Middle frontal gyrus (tissue), 1 donor: Measurements from ENCODE around the gene TTC33.
"Not testable (repeated sequence)": the region's sequence is repeated elsewhere in the genome, so short reads cannot be mapped to it uniquely, and the experiment has no call there.

Experiments
- DNase-seq: peaks from one replicate; pipeline ENCODE4 v3.0.0-alpha.2; 2015; ENCODE audit warnings: low spot score; ENCODE audit errors: extremely low spot score

TTC33 gene

DNA sequence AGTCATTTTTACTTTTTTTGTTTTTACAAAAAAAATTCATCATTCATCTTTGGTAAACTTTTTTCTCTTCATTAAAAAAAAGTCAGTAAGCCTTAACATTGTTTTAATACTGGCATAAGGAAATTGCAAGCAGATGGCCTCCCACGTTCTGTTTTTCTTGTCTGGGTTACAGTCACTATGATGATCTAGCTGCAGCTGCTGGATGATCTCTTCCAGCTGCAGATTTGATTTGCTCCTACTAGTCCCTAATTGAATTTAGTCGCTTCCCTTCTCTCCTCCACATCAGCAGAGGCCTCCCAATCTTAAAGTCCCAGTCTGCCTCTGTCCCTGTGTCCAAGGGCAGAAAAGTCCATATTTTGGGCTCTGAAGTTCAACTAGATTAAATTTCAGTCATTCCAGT, 182.8 kb downstream of the TTC33 start:
- no peak for DNase-seq

DNA sequence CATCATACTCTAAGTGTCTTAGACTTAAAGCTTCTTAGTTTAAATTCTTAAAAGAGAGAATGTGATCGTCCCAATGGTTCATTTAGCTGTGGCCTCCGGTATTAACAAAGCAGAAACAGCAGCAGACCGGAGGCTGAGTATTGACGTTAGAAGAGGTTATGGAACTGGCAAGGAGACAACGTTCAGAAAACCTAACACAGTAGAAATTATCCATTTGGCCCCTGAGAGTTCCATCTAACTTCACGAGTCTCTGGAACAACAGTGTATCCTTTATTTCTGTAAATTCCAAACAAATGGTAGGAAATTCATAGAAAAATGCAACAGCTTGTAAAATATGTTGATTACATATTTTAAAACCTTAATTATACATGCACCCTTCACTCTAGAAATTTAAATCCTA, 183.4 kb downstream of the TTC33 start:
- DNase-seq, result no peak

DNA sequence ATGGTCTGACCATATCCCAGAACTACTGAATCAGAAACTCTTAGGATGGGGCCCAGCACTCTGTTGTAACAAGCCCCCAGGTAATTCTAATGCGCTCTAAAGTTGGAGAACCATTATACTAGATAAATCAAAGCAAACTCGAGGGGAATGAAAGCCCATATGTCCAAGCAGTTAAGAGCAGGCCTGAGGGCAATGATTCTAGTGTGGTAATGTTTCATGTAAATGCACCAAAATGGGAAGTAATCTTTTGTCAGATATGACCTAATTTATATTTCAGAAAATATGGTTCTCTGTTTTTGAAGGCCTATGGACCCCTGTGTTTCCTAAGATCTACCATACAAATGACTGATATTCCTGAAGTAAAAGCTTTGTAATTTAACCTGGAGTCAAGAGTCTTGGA, 184.0 kb downstream of the TTC33 start:
- no peak for DNase-seq

DNA sequence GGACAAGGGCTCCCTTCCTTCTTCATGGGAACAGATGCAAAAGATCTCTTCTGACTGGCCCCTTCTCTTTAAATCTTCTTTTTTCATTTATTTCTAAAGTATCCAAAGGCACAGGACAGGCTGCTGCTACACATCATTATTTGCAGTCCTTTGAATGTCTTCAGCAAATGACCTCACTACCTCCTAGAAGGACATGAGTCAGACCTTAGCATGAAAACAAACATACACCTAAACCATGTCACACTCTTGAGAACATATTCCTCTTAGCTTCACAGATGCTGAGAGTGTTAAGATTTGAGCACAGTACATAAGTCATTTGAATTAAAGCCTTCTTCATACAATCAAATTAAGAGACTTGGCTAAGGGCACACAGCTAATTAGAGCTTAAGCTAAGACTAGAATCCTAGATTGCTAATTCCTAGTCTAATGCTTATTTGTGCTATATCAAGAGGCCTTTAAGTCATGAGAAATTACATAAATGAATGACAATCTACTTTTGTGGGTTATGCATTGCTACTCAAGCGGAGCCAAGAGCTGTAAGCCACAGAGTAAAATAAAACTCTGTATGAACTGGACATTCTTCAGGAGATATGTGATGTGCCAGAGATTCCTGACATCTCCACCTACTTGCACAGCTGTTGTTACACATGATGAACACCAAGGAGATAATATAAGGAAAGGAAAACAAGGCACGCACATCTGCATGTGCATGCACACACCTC, 185.2 kb downstream of the TTC33 start:
- DNase-seq, result no peak

DNA sequence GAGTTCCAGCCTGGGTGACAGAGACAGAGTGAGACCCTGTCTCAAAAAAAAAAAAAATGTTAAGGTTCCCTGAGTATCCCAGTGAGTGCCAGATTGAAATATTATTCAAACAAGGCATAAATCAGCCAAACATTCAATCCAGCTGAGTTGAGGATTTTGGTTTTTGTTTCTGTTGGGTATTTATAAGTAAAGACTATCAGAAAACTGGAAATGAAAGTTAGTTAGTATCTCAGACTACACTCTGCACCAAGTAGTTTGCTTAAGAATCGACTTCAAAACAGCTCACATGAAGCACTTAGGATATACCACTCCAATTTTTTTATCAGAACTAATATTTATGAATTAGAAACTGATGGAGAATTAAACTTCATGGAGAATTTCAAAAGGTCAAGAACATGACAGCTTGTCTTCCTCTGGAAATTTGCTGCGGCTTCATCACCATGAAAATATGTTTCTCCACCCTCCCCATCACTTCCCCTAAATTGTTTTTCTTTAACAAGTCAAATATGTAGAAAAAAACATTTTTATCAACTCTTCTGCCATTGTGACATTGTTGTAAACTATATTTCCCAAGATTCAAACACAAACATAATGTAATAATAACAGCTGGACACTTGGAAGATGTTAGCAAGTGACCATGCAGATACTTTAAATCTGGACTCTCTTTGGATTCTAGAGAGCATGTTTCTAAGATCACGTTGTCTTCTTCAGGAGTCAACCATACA, 186.1 kb downstream of the TTC33 start:
- no peak for DNase-seq

DNA sequence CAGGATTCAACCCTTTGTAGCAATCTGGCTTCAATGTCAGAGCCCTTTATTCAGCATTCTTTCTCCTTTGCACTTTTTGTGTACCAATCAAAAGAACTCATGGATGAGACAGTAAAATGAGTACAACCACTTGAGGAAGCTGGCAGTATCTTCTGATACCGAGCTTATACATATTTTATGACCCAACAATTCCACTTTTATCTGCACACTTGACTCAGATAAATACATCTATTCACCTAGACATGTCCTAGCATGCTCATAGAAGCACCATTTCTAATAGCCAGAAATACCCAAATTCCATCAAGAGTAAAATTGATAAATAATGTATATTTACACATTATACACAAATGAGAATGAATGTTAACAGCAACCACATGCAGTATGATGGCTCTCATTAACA, 187.2 kb downstream of the TTC33 start:
- DNase-seq, result no peak

DNA sequence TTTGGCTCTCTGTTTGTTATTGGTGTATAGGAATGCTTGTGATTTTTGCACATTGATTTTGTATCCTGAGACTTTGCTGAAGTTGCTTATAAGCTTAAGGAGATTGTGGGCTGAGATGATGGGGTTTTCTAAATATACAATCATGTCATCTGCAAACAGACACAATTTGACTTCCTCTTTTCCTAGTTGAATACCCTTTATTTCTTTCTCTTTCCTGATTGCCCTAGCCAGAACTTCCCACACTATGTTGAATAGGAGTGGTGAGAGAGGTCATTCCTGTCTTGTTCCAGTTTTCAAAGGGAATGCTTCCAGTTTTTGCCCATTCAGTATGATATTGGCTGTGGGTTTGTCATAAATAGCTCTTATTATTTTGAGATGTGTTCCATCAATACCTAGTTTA, 192.6 kb downstream of the TTC33 start:
- not testable (repeated sequence) for DNase-seq

DNA sequence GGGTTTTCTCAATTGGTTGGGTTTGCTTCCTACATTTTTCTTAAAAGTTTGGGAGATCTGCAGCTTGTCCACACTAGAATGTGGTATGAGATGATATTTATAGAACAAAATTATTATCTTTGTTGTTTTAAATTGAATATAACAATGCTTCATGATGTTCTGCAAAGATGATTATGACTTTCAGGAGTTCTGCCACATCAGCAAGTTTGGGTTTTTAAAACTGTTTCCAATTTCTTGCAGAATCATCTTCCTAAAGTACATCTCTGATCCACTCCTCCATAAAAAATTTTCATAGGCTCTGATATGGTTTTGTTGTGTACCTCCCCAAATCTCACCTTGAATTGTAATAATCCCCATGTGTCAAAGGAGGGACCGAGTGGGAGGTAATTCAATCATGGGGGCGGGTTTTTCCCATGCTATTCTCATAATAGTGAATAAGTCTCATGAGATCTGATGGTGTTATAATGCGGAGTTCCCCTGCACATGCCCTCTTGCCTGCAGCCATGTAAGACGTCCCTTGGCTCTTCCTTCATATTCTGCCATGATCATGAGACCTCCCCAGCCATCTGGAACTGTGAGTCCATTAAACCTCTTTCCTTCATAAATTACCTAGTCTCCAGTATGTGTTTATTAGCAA, 195.2 kb downstream of the TTC33 start:
- DNase-seq, result no peak

DNA sequence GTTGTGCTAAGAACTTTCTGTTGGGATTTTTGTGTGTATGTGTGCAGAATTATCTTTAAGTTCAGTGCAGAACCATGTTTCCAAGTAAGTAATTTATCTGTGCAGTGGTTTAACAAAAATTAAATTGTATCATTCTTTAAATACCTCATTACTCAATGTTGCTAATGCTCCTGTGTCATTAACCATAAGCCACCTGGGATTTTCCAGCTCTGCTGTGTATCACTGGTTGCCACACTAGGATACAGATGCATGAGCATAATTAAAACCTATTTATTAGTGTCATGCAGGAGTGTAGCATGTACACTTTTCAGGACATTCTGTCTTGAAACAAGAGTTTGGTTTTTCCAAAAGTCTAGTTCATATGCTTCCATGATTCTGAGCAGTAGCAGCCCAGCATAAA, 196.5 kb downstream of the TTC33 start:
- no peak for DNase-seq

DNA sequence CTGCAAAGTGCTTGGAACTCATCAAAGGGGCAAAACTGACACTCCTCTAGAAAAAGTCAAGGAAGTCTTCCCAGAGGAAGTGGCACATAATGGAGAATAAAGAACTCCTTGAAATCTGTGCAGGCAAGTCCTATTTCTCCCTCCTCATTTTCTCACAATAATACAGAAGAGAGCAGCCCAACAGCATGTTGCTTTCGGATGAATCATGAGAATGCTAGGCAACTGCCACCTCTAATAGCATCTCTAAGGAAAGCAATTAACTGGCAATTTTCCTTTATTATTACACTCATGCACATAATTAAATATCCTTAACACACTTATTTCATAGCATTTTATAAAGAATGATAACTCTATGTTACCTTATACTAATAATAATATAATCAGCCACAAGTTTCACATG, 198.3 kb downstream of the TTC33 start:
- no peak for DNase-seq

DNA sequence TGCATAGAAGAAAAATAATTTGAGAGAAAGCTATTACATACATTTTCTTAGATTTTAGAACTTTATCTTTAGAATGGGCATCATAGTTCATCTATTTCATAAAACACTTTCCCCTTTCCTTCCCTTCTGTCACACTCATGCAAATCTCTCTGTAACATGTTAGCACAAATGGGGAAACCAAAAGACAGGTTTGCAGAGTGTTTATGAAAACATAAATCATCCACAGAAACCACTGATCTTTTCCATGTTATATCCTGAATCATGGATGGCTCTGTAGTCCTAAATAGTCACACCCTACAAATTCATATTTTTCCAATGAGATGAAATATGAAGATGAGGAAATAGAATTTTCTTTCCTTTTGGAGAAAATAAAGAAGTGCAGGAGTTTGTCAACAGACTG, 198.9 kb downstream of the TTC33 start:
- DNase-seq, result no peak

DNA sequence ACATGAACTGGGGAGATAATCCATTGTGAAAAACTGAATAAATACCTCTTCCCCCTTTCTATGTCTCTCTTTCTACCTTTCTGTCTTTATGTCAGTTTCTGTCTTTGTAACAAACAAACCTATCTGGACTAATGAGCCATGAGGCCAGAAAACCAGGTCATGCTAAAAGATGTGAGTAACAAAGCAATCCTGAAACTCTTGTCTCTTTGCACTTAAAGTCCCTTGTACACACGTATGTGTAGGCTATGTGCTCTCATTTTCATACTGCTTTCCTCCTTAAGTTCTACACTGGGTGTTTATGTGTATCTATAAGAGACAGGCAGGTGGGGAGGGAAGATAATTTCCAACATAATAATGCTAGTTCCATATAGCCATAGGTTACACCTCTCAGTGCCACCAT, 199.9 kb downstream of the TTC33 start:
- DNase-seq, result no peak

DNA sequence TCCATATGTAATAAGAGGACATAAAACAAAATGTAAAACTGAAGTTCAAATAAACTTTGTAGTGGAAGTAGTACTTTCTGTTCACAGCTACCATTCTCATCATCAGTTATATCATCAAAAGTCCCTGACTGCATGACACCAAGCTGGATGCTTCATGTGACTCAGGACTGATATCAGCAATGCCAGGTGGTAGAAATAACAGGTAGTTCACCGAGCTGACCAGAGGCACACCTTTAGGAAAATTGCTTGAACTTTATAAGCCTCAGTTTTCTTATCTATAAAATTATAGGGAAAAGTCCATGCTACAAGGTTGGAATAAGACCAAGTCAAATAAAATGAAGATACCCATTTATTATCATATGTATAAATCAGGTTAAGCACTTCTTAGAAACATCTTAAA, 200.9 kb downstream of the TTC33 start:
- DNase-seq, result no peak

DNA sequence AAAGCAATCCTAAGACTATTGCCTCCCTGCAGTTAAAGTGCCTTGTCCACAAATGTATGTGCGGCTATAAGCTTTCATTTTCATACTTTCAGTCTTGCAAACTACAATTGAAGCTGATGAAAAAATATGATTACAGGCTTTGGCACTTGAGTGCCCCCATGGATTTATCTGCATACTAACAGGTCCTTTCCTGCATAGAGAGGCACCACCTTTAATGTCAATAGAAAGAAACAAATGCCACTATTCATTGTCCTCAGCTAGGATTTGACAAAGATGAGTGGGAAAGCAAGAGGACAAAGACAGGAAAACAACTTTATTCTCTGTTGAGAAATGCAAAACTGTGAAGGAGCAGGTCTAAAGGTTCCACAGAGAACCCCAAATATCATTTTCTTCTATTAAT, 201.7 kb downstream of the TTC33 start:
- DNase-seq, result no peak

DNA sequence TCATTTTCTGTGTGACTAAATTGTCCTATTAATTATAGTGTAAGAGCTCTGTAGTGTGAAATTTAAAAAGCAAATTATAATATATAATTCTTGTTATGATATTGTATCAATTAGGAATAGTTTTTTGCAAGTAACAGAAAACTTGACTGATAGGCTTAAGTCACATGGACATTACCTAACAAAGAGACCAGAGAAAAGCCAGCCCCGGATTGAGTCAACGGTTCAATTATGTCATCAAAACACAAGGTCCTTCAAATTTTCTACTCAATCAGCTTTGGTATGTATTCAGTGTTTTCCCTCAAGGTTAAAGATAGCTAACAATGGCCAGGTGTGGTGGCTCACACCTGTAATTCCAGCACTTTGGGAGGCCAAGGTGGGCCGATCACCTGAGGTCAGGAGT, 202.8 kb downstream of the TTC33 start:
- DNase-seq, result no peak

DNA sequence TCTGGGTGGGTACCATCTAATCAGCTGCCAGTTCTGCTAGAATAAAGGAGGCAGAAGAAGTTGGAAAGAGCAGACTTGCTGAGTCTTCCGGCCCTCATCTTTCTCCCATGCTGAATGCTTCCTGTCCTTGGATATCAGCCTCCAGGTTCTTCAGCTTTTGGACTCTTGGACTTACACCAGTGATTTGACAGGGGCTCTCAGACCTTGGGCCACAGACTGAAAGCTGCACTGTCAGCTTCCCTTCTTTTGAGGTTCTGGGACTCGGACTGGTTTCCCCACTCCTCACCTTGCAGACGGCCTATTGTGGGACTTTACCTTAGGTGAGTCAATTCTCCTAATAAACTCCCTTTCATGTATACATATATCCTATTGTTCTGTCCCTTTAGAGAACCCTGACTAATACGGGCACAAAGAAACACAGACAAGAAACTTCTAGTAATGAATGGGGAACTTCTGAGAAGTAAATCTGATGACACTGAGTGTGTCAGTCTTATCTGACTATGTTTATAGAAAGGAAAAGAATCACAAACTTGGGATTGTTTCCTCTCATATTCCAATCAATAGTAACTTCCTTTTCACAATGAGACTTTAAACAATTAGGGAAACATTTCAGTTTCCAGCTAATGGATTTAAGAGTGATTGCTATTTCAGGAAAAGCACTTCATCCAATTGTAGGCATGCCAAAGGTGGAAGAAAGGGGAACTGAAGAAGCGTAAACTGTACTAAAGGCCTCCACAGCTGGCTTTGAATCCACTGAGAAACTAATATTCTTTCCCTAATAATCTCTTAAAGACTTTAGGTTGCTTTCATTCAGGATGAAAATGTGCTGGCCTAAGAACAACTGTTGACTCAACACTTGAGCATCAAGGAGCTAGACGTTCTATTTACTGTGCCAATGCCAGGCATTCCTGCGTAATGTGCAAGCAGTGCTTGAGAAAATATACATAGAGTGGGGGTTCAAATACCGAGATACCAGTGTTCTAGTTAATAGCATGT, 204.0 kb downstream of the TTC33 start:
- no peak for DNase-seq

DNA sequence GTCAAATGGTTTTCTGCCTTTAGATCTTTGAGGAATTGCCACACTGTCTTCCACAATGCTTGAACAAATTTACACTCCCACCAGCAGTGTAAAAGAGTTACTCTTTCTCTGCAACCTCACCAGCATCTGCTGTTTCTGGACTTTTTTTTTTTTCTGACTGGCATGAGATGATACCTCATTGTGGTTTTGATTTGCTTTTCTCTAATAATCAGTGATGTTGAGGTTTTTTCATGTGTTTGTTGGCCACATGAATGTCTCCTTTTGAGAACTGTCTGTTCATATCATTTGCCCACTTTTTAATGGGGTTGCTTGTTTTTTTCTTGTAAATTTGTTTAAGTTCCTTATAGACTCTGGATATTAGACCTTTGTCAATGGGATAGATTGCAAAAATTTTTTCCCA, 205.3 kb downstream of the TTC33 start:
- no peak for DNase-seq

DNA sequence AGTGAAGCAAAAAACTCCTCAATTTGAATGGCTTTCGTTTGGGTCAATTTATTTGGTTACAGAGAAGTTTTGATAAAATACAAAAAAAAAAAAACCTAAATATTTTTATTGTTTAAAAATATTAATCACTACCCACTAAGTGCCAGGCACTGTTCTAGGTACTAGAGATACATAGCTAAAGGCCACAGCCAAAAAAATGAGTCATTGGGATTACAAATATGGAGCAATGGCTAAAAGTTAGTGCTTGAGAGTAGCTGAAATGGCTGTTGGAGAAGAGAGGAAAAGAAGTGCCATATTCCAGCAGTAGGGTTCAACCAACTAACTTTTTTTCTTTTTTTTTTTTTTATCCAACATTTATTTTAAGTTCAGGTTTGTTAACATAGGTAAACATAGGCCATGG, 206.1 kb downstream of the TTC33 start:
- DNase-seq, result no peak

DNA sequence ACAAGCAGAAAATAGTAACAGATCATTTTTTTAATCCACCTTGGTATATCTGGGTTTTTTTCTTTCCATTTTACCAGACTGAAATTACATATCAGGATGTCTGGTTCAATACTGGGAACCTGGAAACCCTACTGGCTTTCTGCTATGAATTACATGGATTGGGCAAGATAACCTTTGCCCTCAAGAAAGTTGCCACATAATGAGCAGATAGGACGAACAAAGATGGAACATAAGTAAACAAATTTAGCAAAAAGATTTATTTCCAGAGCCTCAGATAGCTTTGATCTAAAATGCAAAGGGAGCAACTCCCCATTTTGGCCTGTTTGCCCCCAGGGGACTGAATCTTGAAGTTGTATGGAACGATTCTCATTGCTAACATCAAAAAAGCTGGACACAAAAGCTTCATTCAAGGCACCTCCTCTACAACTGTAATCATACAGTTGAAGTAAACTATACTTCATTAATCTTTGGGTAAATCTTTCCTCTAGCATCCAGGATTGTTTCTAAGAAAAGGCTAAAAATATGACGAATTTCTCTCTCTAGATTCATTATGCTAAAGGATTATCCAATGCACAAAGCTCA, 207.7 kb downstream of the TTC33 start:
- DNase-seq, result no peak

DNA sequence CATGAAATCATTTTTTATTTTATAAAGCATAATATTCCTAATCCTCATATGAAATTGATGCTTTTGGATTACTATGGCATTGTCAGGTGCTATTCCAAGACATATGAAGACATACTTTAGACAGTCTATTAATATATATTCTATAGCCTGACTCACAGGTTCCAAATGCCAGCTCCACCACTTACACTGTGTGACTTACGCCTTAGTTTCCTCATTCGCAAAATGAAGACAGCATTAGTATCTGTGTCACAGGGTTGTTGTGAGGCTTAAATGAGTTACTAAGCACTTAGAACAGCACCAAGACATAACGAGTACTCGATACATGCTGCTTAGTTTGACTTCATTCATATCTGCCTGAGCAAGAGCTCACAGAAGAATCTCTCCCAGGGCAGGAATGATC, 208.2 kb downstream of the TTC33 start:
- DNase-seq, result no peak

DNA sequence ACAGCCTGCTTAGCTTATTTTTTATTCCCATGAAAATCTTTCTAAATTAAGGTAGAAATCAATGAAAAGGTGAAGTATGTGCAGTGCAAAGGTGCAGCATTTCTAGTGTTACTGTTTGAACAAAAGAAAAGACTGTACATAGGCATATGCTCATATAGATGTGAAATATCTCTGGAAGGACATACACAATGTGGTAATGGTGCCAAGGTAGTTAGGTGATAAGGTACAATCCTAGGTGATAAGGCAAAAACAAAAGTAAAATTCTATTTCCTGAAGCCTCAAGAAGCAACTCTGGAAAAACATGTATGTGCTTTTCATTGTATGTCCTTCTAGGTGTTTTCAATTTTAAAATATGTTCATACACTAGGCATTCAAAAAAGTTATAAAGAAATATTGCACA, 215.5 kb downstream of the TTC33 start:
- no peak for DNase-seq
